HG03442 (cell line): ENCODE data around the gene GPHN.

Source experiments
- ATAC-seq: cut with Tn5 transposase; IDR thresholded peaks from one replicate; pipeline ENCODE4 v1.9.1; 2021; ENCODE audit warnings: mild to moderate bottlenecking, moderate library complexity; ENCODE audit not compliant: unreplicated experiment

GPHN gene

DNA sequence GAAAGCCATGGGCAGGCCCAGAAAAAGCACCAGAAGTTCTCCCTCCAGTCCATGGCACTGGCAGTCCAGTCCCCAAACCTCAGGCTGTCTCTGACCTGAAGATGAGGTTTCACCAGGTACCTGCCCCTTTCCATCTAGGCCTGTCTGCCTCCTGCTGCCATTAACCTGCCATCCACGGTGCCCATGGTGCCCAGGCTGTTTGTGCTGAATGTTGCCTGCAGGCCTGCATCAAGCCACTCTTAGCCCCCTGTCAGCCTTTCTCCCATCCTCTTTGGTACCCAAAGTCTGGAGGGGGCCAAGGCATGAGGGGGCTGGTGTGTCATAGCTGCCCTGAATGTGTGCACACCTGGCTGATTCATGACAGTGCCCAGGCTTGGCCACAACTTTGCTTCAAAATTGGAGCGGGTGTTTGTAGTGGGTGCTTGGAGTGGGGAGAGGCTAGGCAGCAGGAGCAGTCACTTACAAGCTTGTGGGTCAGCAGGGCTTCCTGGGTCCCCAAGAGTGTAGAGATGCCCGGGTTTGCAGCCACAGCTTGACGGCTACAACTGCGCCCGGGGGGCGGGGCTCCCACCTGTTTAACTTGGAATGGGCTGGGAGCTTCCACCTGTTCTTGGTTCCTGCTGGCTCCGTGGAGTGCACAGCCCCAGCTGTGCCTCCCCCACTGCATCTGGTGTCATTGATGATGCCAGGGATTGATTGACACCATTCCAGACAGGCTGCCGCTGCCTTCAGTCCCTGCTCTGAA, 88.5 kb downstream of the GPHN start:
- ATAC-seq: no peak

DNA sequence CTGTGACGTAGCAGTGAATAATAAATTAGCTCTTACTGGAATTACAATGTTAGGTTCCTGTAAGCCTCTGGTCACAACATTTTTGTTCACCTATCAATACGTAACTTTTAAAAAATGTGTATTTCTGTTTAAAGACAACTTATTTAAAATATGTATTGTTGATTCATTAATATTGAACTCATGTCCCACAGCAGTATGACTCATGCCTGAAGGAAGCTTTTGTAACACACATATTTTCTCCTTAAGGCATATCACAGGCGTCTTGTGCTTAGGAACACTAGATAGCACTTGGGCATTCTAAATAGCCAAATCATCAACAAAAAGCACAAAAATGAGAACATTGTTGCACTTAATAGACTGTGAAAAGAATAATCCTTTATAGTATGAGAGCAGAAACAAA, 92.5 kb downstream of the GPHN start:
- no peak for ATAC-seq

DNA sequence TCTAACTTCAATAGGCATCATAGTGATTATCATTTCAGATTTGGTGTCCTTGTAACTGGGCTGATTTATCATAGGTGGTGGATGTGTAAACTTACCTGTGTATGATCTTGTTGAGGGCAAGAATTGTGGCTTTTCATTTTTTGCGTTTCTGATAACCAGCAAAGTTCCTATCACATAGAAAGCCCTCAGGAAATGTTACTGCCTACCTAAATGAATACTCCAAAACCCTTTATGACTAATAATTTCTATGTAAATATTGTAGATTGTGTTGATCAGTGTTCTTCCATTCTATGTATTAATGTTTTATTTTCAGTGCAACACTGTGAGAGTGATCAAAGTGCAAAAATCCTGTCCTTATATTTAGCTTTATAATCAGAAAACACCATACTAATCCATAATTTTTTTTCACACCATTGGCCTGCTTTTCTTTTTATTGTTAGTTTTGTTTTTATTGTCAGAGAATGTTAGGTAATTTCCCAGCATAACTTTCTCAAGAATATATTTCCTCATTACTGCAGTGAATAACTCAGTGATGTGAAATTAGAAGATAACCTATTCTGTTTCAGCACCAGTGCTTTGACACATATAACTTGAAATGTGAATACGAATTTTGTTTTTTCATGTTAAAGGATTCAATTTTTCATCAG, 94.1 kb downstream of the GPHN start:
- ATAC-seq: peak; percentile 43

DNA sequence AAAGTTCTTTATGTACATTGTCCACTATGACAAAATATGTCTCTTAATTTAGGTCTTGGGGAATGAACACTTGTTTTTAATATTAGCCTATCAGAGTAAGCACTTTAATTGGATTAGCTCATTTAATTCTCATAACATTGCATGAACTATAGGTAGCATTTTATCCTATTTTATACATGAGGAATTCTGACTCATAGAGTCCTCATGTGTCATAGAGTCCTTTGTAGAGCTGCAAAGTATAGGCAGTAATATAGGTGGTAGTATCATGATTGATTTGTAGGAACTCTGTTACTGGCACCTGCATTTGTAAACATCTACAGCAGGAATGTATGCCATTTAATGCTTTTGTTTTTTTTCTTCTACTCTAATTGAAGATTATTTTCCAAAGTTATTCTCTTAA, 96.0 kb downstream of the GPHN start:
- ATAC-seq: no peak

DNA sequence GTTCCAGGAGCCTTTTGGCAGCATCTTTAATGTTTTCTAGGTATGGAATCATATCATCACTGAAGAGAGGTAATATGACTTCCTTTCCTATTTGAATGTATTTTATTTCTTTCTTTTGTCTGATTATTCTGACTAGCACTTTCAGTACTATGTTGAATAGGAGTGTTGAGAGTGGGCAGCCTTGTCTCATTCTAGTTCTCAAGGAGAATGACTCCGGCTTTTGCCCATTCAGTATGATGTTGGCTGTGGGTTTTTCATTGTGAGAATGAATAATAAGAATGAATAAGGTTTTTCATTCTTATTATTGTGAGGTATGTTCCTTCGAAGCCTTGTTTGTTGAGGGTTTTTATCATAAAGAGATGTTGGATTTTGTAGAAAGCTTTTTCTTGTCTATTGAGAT, 98.9 kb downstream of the GPHN start:
- no peak for ATAC-seq

DNA sequence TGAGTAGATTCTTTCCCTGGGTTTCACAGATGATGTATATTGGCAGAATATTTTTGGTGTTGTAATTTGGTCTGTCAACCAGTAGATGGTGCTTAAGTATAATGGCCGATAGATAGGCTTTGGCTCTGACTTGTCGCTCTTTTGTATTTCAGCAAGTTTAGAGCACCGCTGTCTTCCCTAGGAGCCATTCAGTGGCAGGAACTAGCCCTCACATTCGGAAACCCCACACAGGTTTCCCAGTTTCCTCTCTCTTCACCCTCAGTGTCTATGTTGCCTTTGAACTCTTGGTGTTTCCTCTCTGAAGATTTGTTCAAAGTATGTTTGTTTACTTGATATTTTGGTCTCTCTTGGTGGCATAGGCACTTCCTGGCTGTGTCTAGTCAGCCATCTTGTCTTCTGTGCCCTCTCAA, 102.2 kb downstream of the GPHN start:
- no peak for ATAC-seq

DNA sequence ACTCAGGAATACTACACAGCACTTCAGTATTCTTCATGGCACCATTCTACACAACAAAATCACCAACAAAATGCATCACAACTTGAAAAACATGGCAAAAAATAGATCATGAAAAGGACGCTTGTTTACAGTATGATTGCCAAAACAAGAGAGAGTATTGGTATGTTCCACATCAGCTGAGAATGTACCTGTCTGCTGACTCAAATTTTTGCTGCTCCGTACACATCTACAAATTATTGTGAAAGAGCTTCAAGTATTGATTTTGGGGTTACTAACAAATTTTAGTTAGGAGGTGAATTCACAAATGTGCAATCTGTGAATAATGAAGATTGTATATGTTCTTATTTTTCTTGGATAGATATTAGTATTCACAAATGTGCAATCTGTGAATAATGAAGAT, 105.4 kb downstream of the GPHN start:
- ATAC-seq: no peak

DNA sequence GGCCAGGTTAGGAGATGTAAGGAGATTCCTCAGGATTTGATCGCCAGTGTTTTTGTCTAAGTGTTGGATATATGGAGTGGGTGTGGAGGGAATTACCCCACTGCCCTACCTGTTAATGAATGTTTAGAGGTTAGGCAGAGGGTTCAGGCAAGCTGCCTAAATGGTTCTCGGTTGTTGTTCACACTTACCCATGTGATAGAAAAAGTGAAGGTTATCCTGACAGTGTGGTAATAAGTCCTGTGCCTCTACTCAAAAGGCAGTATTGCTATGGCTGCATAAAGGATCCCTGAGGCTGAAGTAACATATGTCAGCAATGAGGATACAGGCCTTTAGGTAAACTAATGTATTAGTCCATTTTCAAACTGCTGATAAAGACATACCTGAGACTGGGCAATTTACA, 112.0 kb downstream of the GPHN start:
- ATAC-seq: no peak

DNA sequence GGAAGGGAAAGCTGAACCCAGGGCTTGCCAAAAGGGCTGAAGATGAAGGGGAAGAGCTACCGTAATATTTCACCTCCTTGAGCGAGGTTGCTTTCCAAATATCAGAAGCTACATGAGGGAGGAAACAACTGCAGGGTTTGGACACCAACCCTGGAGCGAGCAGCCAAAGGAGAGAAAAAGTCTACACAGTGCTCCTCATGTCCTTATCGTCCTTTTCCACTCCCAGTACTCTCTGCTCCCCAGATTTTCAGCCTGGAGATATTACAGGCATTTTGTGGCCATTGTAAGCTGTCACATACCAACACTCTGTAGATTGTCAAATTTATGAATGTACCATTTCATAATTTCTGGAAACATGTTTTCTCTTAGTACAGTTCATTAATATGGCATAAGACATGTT, 115.9 kb downstream of the GPHN start:
- no peak for ATAC-seq

DNA sequence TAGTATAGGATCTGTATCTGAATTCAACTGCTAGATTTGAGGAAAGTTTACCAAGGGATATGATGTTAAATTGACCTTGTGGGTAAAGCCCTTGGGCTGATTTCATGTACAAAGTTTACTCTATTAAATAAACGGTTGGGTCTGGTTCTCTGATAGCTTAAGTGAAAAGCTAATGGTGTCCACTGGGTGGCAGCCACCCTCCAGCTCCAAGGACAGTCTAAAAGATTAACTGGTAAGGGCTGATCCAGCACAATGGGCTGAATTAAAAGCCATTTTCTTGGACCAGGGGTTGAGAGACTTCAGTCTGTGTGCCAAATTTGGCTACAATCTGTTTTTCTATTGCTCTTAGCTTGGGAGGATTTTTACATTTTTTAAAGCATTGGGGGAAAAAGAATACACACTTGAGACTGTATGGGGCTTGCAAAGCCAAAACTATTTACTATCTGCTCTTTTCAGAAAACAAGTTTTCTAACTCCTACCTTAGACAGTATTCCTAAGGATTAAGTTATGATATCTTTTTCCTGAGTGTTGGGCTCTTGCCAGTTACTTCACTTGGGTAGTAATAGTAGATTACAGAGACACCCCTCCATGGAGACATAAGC, 116.5 kb downstream of the GPHN start:
- ATAC-seq: peak; percentile 72

DNA sequence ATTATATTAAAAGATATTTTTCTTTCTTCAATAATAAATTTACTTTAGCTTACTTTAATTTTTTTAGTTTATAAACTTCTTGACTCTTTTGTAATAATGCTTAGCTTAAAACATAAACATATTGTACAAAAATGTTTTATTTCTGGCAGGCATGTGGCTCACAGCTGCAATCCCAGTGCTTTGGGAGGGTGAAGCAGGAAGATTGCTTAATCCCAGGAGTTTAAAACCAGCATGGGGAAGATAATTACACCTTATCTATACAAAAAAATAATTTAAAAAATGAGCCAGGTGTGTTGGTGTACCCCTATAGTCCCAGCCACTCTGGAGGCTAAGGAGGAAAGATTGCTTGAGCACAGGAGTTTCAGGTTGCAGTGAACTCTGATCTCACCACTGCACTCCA, 120.7 kb downstream of the GPHN start:
- no peak for ATAC-seq

DNA sequence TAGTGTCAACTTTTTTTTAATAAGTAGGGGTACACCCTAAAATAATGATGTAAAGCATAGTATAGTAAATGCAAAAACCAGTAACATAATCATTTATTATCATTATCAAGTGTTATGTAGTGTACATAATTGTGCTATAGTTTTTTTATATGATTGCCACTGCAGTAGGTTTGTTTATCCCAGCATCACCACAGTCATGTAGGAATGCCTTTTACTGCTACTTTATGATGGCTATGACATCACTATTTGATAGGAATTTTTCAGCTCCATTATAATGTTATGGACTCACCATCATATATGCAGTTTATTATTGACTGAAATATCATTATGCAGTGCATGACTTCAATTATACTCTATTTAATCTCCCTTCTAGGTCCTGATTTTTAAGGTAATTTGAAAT, 121.6 kb downstream of the GPHN start:
- ATAC-seq: no peak

DNA sequence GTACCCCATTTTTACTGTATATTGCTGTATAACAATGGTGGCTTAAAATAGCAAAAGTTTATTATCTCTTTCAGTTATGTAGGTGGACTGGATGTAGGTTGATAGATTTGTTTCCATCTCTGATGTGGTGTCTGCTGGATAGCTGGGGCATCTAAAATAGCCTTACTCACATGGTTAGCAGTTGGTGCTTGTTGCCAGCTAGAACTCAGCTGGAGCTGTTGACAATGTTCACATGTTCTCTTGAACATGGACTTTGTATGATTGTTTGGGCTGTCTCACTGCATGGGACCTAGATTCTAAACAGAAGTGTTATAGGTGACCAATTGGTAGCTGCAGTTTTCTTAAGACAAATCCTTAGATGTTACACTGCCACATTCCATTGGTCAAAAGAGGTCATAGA, 126.9 kb downstream of the GPHN start:
- no peak for ATAC-seq

DNA sequence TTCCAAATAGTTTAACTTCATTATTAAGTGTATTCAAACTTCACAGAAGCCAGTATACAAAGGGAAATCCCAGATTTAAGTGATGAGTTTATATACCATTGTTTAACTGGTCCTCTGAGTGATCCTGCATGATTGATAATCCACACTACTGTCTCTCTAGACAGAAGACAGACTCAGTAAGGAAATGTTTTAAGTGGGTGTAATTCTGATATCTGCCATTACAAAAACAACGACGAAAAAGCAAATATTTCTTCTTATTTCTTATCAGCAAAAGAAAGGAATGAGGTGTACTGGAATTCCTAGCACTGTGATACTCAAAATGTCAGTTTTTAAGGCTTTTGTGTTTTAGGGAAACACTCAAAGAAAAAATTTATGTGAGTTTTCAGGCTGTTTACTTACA, 127.5 kb downstream of the GPHN start:
- no peak for ATAC-seq

DNA sequence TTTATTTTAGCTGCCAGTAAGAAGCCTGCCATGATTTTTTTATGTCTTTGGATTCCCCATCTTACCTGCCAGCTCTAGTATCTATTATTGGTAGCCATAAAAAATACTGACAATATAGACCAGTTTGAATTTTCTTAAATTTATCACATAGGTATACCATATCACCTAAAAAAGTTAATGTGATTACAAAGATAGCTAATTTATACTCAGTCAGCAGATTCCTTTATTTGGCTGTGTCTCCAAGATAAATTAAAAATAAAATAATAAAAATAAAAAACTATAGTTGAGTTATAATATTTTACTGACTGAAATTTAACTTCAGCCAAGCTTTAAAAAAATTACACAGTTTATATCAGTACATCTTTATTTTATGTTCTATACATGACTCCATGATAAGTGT, 128.3 kb downstream of the GPHN start:
- ATAC-seq: no peak

DNA sequence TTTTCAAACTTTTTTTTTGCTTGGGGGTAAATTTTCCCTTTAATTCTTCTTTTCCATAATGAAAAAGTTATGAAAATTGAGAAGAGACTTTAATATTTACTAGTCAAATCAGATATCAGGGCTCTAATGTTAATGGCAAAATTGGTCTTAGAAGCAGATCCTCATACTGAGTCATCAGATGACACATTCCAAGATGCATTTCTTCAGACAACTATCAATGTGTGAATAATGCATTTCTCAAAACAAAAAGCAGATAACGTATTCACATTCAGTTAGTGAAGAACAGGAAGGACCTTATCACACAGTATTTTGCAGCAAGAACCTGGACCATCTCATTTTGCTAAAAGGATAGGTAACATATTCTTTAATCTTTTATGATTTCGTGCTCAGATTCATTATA, 130.7 kb downstream of the GPHN start:
- no peak for ATAC-seq

DNA sequence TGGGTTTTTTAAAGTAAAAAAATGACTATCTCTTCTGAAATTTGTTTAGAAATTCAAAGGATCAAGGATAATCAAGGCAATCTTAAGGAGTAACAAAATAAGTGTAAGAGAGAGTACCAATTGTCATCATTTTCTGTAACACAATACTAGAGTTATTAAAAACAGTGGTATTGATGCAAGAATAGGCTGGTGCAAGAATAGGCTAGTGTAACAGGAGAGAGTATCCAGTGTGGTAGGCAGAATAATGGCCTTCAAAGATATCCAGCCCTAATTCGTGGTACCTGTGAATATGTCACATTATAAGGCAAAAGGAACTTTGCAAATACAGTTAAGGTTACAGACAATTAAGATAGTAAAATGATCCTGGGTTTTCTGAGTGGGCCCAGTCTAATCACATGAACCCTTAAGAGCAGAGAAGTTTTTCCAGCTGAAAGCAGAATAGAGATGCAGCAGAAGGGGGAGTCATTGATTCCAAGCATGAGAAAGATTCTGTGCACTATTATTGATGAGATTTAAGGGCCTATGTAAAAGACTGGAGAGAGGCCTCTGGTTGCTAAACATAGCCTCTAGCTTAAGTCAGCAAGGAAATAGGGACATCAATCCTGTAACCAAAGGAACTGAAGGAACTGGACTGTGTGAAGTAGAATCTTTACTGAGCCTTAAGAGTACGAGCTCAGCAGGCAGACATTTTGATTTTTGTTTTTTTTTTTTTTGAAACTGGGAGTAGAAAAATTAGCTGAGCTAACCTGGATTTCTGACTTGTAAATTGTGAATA, 134.1 kb downstream of the GPHN start:
- no peak for ATAC-seq

DNA sequence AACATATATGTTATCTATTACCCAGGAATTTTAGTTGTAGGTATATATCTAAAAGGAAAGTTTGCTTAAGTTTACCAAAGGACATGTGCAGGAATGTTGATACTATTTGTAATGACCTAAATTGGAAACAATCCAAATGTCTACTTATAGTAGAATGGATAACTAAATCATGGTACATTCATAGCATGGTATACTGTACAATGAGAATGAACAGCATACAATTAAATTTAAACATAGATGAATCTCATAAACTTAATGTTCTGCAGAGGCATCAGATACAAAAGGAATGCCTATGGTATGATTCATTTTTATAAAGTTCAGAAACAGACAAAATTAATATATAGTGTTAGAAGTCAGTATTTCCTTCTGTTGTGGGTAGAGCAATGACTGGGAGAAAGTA, 135.4 kb downstream of the GPHN start:
- no peak for ATAC-seq

DNA sequence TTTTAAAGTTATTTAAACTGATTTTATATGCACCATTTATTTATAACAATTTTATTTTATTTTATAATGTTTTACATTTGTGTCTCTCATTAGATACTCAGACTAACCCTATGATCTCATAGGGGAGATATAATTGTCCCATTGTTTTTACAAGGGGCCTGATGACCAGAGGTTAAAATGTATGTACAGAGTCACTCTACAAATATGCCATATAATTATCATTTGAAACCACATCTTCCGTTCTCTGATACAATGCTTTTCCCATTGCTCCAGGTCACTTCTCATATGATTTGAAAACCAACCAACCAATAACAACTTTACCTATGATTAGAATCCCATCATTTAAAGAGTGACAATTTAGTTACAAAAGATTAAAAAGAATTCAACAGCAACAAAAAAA, 137.8 kb downstream of the GPHN start:
- ATAC-seq: no peak

DNA sequence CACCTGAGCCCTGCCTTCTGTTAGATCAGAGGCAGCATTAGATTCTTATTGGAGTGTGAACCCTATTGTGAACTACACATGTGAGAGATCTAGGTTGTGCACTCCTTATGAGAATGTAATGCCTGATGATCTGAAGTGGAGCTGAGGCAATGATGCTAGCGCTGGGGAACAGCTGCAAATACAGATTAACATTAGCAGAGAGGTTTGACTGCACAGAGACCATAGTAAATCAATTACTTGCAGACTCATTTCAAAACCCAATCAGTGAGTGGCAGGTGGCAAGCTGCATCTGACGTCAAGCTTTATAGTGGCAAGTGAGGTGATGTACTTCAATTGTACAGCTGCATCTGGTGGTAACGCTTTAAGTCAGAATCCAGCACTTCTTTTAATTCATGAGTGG, 141.6 kb downstream of the GPHN start:
- ATAC-seq: peak; percentile 63

DNA sequence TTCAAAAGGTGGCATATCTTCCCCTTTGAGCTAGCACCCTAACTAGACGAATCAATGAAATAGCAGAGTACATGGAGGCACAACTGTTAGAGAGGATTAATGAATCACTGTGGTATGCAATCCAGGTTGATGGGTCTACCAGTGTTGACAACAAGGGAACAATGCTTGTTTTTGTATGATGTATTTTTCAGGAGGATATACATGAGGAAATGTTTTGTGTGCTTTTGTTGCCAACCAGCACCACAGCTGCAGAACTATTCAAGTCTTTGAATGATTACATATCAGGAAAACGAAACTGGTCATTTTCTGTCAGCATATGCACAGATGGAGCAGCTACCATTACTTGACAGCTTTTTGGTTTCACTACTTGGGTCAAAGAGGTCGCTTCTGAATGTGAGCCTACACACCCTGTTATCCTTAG, 142.6 kb downstream of the GPHN start:
- no peak for ATAC-seq
